Mucosa of descending colon (tissue), 3 donors: ENCODE measurements around the gene MCF2L. TPM values are rescaled to one million over a fixed set of nuclear protein-coding genes. Genes with fewer than 3 reads are reported as not detected.
A peak's percentile ranks its signal among the peaks of the same experiment; 100 is the strongest.

Experiments used
- ATAC-seq: fragments of 200-7000 bp; cut with Tn5 transposase; one replicate; pipeline ENCODE4 v1.9.1; 2020; ENCODE audit warnings: mild to moderate bottlenecking, moderate library complexity
- DNase-seq, 3 donors: peaks; one replicate each; pipeline ENCODE4 v3.0.0-alpha.2; 2020
- H3K36me3 ChIP-seq: fragments of 200-600 bp; one replicate; pipeline ENCODE4 v1.8.0; 2021; ENCODE audit warnings: low read depth, mild to moderate bottlenecking
- H3K4me1 ChIP-seq: fragments of 200-600 bp; one replicate; pipeline ENCODE4 v1.8.0; 2021; ENCODE audit warnings: low read depth, mild to moderate bottlenecking
- H3K4me3 ChIP-seq: fragments of 200-600 bp; one replicate; pipeline ENCODE4 v1.8.0; 2021; ENCODE audit warnings: mild to moderate bottlenecking
- H3K9me3 ChIP-seq: fragments of 200-600 bp; one replicate; pipeline ENCODE4 v1.8.0; 2021; ENCODE audit warnings: mild to moderate bottlenecking
- intact Hi-C, 2 donors: fragments of 100-400 bp; cut with DNase I in 1 of 2; cut with micrococcal nuclease in 1 of 2; formaldehyde crosslinking; loops; one replicate each; pipeline versions ENCODE4 v1.11.0 to v1.11.1; 2022; cut with DNase I, micrococcal nuclease
- total RNA-seq, 3 donors: library from RNA; stranded (reverse); fragmentation: NEBNext Ultra II Directional in 2 of 3; extraction: Animal tissue kit (Norgen Biotek cat#: 25700) in 2 of 3; gene quantifications; one replicate each; pipeline versions ENCODE4 v1.2.1 to v1.2.4, GENCODE V29; 2021 to 2023
- TF ChIP-seq, protein P1 (sequence below): fragments of 200-600 bp; IDR thresholded peaks from one replicate; pipeline ENCODE4 v1.8.0; 2022; ENCODE audit warnings: antibody characterized with exemption, mild to moderate bottlenecking
- donor health status: DM: no; HTN: no; CAD: no; lungs with moderate emphysema.
- donor health status: DM: no; HTN: no; CAD: no.
- donor health status: DM: no; HTN: yes; CAD: no.

MCF2L gene
- total RNA-seq, 3 donors from 2014 or later, result 53.9 to 109 (median 95.4) TPM

DNA sequence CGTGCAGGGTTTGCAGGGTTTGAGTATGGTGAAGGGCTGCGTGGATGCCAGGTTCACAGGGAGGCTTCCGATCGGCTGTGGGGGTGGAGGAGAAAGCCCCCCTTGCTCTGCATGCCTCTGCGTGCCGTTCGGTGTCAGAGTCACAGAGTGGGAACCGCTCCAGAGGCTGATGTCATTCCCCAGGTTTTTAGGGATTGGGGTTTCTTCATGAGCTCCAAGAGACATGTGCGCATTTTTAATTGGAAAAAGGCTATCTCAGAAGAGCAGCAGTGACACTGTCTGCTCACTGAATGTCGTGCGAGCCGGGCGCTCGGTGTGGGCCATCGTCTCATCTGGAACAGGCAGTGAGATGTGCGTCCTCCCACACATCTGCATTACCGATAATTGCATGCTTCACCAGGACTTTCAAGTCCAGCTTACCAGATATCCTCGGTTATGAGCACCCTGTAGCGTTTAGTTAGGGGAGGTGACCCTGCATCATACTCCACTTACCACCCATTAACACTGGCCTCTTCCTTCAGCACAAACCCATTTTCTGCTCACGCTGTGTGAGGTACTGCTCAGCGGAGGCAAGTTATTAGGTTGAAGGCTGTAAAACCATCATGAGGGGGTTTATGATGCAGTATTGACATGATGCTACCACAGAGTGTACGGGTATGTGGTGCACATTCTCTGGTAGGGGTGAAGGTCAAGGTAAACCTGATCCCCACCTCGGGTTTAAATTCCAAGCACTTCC lies 1.7 kb downstream of the MCF2L start:
- no peak overlapping the region for H3K4me3 ChIP-seq
- H3K36me3 ChIP-seq, result no peaks in the 10 kb centered on the region
- H3K9me3 ChIP-seq, result no peaks in the 10 kb centered on the region
- no peak for ATAC-seq
- TF ChIP-seq, protein P1, sequence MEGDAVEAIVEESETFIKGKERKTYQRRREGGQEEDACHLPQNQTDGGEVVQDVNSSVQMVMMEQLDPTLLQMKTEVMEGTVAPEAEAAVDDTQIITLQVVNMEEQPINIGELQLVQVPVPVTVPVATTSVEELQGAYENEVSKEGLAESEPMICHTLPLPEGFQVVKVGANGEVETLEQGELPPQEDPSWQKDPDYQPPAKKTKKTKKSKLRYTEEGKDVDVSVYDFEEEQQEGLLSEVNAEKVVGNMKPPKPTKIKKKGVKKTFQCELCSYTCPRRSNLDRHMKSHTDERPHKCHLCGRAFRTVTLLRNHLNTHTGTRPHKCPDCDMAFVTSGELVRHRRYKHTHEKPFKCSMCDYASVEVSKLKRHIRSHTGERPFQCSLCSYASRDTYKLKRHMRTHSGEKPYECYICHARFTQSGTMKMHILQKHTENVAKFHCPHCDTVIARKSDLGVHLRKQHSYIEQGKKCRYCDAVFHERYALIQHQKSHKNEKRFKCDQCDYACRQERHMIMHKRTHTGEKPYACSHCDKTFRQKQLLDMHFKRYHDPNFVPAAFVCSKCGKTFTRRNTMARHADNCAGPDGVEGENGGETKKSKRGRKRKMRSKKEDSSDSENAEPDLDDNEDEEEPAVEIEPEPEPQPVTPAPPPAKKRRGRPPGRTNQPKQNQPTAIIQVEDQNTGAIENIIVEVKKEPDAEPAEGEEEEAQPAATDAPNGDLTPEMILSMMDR, result no peak
- DNase-seq, result peak in 2 of 3 donors; percentile 22 to 35
- intact Hi-C loops, result no loop called here
- peaks cover 3% of the 10 kb centered on the region for H3K4me1 ChIP-seq

DNA sequence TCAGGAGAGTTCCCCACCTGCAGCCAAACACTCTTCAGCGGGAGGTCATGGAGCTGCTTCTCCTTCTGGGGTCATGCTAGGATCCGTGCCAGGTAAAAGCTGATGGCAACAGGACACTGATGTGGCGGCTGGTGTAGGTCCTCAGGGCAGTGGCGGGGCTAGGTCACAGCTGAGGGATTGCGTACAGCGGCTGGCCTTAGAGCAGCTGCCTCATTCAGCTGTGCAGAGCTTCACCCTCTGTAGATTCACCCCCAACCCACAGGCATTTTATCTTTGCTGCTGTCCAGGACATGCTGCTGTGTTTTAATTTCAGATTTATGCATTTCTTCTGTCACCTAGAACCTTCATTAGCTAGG lies 2.3 kb downstream of the MCF2L start:
- H3K4me1 ChIP-seq, result peaks cover 3% of the 10 kb centered on the region
- ATAC-seq (no peak), DNase-seq (peak in 2 of 3 donors; percentile 15 to 25)
- no peaks in the 10 kb centered on the region for H3K9me3 ChIP-seq
- intact Hi-C loops, result no loop called here
- TF ChIP-seq, protein P1, result no peak
- no peaks in the 10 kb centered on the region for H3K36me3 ChIP-seq
- no peak overlapping the region for H3K4me3 ChIP-seq

DNA sequence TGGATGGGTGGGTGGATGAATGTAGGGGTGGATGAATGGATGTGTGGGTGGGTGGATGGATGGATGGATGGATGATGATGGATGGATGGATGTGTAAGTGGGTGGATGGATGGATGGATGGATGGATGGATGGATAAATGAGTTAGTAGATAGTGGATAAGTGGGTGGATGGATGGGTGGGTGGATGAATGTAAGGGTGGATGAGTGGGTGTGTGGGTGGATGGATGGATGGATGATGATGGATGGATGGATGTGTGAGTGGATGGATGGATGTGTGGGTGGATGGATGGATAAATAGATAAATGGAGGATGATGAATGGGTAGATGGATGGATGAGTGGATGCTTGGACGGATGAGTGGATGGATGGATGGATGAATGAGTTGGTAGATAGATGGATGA lies 3.2 kb downstream of the MCF2L start:
- intact Hi-C loops, result no loop called here
- no peaks in the 10 kb centered on the region for H3K36me3 ChIP-seq

DNA sequence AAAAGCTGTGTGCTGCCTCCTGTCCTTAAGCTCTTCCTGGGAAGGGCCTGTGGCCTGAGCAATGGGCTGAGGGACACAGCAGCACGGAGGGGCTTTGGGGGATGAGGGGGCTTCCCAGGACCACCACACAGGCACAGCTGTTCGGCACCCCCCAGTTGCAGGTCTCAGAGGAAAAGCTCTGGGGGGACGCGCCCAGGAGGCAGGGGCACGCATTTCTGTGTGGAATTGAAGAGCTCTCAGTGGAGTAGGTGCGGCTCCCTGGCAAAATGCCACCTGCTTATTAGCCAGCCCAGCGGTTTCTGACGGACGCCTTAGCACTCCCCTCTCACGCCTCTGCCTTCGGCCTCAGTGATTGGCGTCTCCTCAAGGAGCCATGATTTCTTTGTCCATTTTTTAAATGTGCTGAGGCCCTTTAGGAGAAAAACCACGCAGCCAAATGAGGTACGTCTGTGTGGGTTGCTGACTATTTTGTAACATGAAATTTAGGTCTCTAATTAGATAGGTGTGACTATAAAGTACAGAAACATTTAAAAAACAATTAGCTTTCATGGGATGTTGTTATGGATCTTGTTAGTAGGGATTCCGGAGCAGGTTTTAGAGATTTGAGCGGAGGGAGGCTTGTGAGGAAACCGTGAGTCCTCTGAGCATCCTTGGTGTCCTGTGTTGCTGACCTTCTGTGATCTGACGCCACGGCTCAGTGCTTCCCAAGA lies 4.0 kb downstream of the MCF2L start:
- intact Hi-C loops, result no loop called here
- no peak overlapping the region for H3K4me3 ChIP-seq
- H3K36me3 ChIP-seq, result no peaks in the 10 kb centered on the region
- no peak for ATAC-seq
- TF ChIP-seq, protein P1, result no peak
- peak in 2 of 3 donors; percentile 28 to 42 for DNase-seq
- H3K4me1 ChIP-seq, result peaks cover 3% of the 10 kb centered on the region
- no peaks in the 10 kb centered on the region for H3K9me3 ChIP-seq

More for the DNA sequence above, 3.2 kb downstream of the MCF2L start:
- ATAC-seq (no peak), DNase-seq (no peak)
- TF ChIP-seq, protein P1, result no peak
- no peaks in the 10 kb centered on the region for H3K9me3 ChIP-seq
- H3K4me1 ChIP-seq, result peaks cover 3% of the 10 kb centered on the region
- no peak overlapping the region for H3K4me3 ChIP-seq

DNA sequence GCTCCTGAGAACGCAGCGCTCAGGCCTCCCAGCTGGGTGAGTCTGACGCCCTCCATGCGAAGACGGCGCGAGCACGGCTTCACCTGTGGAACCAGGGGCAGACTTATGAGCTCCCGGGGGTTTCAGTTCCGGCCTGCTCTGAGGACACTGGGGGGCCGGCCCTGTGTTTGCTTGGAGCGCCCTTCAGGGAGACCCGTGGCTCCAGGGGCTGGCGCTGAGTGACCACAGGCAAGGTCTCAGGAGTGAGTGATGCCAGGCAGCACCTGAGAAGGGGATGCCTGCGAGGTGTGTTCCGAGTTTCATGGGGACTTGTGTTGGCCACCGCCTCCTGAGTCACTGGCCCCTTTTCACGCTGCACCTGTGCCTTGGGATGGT lies 4.5 kb downstream of the MCF2L start:
- Histone ChIP-seq H3K4me3 (no peak overlapping the region), H3K36me3 (no peaks in the 10 kb centered on the region), H3K4me1 (peaks cover 3% of the 10 kb centered on the region), H3K9me3 (no peaks in the 10 kb centered on the region)
- TF ChIP-seq, protein P1, result no peak
- DNase-seq (peak in 2 of 3 donors; percentile 18 to 46), ATAC-seq (no peak)
- intact Hi-C loops, result no loop called here
